GM11168 (cell line): ENCODE measurements around the gene LPP.

Experiments
- in situ Hi-C: fragments of 300-500 bp; cut with MboI; formaldehyde crosslinking; loops from one replicate; pipeline ENCODE4 v1.12.0; 2022; ENCODE audit warnings: low sequenced_read_pairs; ENCODE audit not compliant: unreplicated experiment

Gene LPP

GRCh38 chr3:188264226-188265207 lies 110.6 kb downstream of the LPP start:
- in situ Hi-C loops, result no loop called here

GRCh38 chr3:188266562-188267274 lies 112.8 kb downstream of the LPP start:
- in situ Hi-C loops, result no loop called here

- in situ Hi-C loops, result no loop called here
Observed at GRCh38 chr3:188267790-188268335, 113.9 kb downstream of the LPP start.

- in situ Hi-C loops, result no loop called here
Observed at GRCh38 chr3:188268336-188268735, 114.4 kb downstream of the LPP start.

GRCh38 chr3:188269040-188269439 lies 115.1 kb downstream of the LPP start:
- in situ Hi-C loops, result no loop called here

- in situ Hi-C loops, result no loop called here
Observed at GRCh38 chr3:188270423-188270972, 116.5 kb downstream of the LPP start.

DNA sequence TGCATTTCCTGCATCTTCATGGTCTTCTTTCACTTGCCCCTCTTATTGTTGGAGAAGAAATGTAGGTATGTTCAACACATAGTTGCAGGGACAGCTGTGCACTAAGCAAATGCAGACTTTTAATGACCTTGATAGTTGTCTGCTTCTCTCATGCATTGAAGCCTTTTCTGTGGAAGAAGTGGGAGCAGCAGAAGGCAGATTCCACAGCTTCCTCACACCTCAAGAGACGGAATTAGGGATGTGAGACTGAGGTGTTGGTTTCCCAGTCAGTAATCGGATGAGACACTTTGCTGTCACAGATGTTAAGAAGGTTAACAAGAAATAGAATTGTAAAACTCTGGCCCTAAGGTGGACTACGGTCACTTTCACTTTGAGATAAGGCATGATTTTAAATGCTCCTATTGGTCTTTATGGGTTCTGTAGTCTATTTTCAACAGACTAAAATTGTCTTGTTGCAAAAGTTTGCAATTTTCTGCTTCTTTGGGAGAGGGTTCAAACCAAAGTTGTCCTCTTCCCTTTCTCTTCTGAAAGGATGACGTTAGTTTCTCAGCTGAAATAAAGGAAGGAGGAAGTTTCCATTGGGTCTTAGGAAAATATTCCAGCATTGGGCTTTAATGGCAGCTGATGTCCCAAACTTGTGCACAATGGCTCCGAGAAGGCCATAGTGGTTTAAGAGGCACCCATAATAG lies 117.4 kb downstream of the LPP start:
- in situ Hi-C loops, result no loop called here

GRCh38 chr3:188272481-188273372 lies 118.8 kb downstream of the LPP start:
- in situ Hi-C loops, result no loop called here

DNA sequence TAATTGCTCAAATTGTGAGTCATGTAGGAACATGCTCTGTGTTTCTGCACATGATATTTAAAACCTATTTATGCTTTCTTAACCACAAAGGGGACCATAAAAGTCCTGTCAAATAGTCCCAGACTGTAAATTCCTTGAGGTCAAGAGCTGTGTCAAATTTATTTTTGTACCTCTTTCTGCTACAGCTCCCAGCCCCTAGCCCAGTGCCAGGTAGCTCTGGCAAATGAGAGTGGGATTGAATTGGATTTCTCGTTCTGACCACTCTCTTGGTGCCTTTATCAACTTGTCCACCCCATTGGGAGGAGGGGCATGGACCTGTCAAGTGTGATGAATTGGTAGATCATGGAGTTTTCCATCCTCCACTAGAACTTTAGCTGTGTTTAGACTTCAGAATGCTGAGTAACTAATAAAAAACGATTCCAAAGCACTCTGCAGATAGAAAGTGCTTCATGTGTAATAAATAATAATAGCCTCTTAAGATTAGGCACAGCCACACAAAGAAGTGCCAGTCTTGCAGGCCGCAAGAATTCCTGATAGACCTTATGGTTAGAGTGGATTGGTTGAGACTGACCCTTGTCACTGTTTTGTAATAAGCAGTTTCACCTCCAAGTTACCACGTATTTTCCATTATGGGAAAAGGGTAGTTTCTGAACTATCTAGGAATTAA lies 120.4 kb downstream of the LPP start:
- in situ Hi-C loops, result no loop called here

DNA sequence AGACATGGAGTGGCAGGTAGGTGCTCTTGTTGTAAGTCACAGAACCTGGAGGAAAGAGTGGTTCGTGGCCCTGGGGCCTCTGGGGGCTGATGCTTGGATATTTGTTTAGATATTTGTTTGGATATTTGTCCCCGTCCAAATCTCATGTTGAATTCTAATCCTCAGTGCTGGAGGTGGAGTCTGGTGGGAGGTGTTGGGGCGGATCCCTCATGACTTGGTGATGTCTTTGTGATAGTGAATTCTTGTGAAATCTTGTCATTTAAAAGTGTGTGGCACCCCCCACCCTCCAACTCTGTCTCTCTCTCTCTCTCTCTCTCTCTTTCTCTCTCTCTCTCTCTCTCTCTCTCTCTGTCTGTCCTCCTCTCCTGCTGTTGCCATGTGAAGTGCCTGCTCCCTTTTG lies 122.4 kb downstream of the LPP start:
- in situ Hi-C loops, result no loop called here

GRCh38 chr3:188278717-188279324 lies 124.9 kb downstream of the LPP start:
- in situ Hi-C loops, result no loop called here

GRCh38 chr3:188279502-188280335 lies 125.8 kb downstream of the LPP start:
- in situ Hi-C loops, result no loop called here

- in situ Hi-C loops, result no loop called here
Observed at GRCh38 chr3:188280627-188281026, 126.7 kb downstream of the LPP start.

- in situ Hi-C loops, result no loop called here
Observed at GRCh38 chr3:188282871-188283270, 128.9 kb downstream of the LPP start.

- in situ Hi-C loops, result no loop called here
Observed at GRCh38 chr3:188283347-188283746, 129.4 kb downstream of the LPP start.

GRCh38 chr3:188284455-188285212 lies 130.7 kb downstream of the LPP start:
- in situ Hi-C loops, result no loop called here

GRCh38 chr3:188286087-188286513 lies 132.1 kb downstream of the LPP start:
- in situ Hi-C loops, result no loop called here
